Keratinocyte (primary cell): ENCODE measurements around the gene ITPA. TPM values are rescaled to one million over a fixed set of nuclear protein-coding genes. Genes with fewer than 3 reads are reported as not detected.
A peak's percentile ranks its signal among the peaks of the same experiment; 100 is the strongest.

Experiments used
- DNase-seq: peaks from one replicate; pipeline ENCODE4 v3.0.0-alpha.2; 2011; ENCODE audit warnings: low read depth, missing footprints, low spot score
- FAIRE-seq: peaks from 2 replicates; lab custom pipeline; 2011; peaks lifted over from hg19 to GRCh38; lab: Jason Lieb, UNC
- H2AFZ ChIP-seq: 2 replicates; pipeline ENCODE4 v1.6.0; 2012; ENCODE audit warnings: low read length, control low read depth, inconsistent platforms; ENCODE audit not compliant: control insufficient read depth
- H3K27ac ChIP-seq: 2 replicates; pipeline ENCODE4 v1.5.1; 2011; ENCODE audit warnings: low read length; ENCODE audit not compliant: control insufficient read depth, insufficient read depth
- H3K27me3 ChIP-seq: 3 replicates; pipeline ENCODE4 v1.6.0; 2011; ENCODE audit warnings: low read length; ENCODE audit not compliant: control insufficient read depth, insufficient read depth; ENCODE audit errors: extremely low read depth
- H3K36me3 ChIP-seq, 2 experiments: 2 replicates in 1 of 2; 3 replicates in 1 of 2; pipeline ENCODE4 v1.5.1; 2011; ENCODE audit warnings: low read length in 2 of 2, mild to moderate bottlenecking in 1 of 2; ENCODE audit not compliant: control insufficient read depth in 2 of 2, insufficient read depth in 2 of 2; ENCODE audit errors: extremely low read depth in 1 of 2
- H3K4me1 ChIP-seq: 3 replicates; pipeline ENCODE4 v1.5.1; 2011; ENCODE audit warnings: low read length; ENCODE audit not compliant: control insufficient read depth, insufficient read depth; ENCODE audit errors: extremely low read depth
- H3K4me2 ChIP-seq: 3 replicates; pipeline ENCODE4 v1.6.0; 2011; ENCODE audit warnings: low read depth, low read length; ENCODE audit not compliant: control insufficient read depth, insufficient read depth; ENCODE audit errors: extremely low read depth
- H3K4me3 ChIP-seq, 3 experiments: fragments of 200-600 bp in 1 of 3; sonication (generic) in 1 of 3; 2 replicates in 2 of 3; 3 replicates in 1 of 3; pipeline ENCODE4 v1.5.1; 2011 to 2016; ENCODE audit warnings: low read length in 3 of 3, mild to moderate bottlenecking in 3 of 3, control low read depth in 2 of 3, inconsistent platforms in 1 of 3, low read depth in 1 of 3, mixed read lengths in 1 of 3, mixed run types in 1 of 3, moderate library complexity in 1 of 3; ENCODE audit not compliant: control insufficient read depth in 2 of 3, insufficient read depth in 2 of 3; ENCODE audit errors: extremely low read depth in 1 of 3
- H3K79me2 ChIP-seq: 2 replicates; pipeline ENCODE4 v1.6.0; 2012; ENCODE audit warnings: low read length; ENCODE audit not compliant: control insufficient read depth, insufficient read depth
- H3K9ac ChIP-seq: 3 replicates; pipeline ENCODE4 v1.6.0; 2011; ENCODE audit warnings: low read length; ENCODE audit not compliant: control insufficient read depth, insufficient read depth; ENCODE audit errors: extremely low read depth
- H3K9me1 ChIP-seq: 3 replicates; pipeline ENCODE4 v1.6.0; 2011; ENCODE audit warnings: low read length; ENCODE audit not compliant: control insufficient read depth, insufficient read depth; ENCODE audit errors: extremely low read depth
- H3K9me3 ChIP-seq: 2 replicates; pipeline ENCODE4 v1.5.1; 2012; ENCODE audit warnings: low read depth, low read length; ENCODE audit not compliant: control insufficient read depth
- H4K20me1 ChIP-seq: 3 replicates; pipeline ENCODE4 v1.6.0; 2011; ENCODE audit warnings: low read length; ENCODE audit not compliant: control insufficient read depth, insufficient read depth; ENCODE audit errors: extremely low read depth
- CTCF ChIP-seq, 3 experiments: IDR thresholded peaks in 1 of 3; conservative IDR thresholded peaks in 1 of 3; optimal IDR thresholded peaks in 1 of 3; 2 replicates in 2 of 3; 3 replicates in 1 of 3; pipeline versions ENCODE3 to v1.5.1; 2011; ENCODE audit warnings: low read length in 3 of 3, mild to moderate bottlenecking in 3 of 3, moderate library complexity in 2 of 3, control low read depth in 1 of 3, inconsistent platforms in 1 of 3; ENCODE audit not compliant: insufficient read depth in 2 of 3; ENCODE audit errors: extremely low read depth in 1 of 3
- EZH2 ChIP-seq: IDR thresholded peaks from one replicate; pipeline ENCODE4 v1.6.1; 2012; ENCODE audit warnings: inconsistent platforms, mild to moderate bottlenecking, low read length, moderate library complexity
- dilution Hi-C: fragments of 300-500 bp; cut with MboI; formaldehyde crosslinking; loops from one replicate; pipeline ENCODE4 v1.7.0; 2020; ENCODE audit warnings: low sequenced_read_pairs; ENCODE audit not compliant: extremely low pct_ligation_motif_present
- polyA plus RNA-seq, 5 experiments: library from polyadenylated mRNA; depleted of rRNA in 3 of 5; stranded (reverse) in 3 of 5; stranded (forward) in 1 of 5; unstranded in 1 of 5; fragments of >200 nt; gene quantifications; 1 replicate in 1 of 5; 2 replicates in 3 of 5; 3 replicates in 1 of 5; pipeline versions ENCODE4 v1.2.1 to v1.2.3, GENCODE V29; 2011 to 2012; ENCODE audit warnings: missing spikeins in 2 of 5, low read depth in 1 of 5, low replicate concordance in 1 of 5

The ITPA gene
- polyA plus RNA-seq, 1 donor (not counting 4 experiments of a cell fraction or from before 2014, with no cell fraction given), result 40.5 TPM

DNA sequence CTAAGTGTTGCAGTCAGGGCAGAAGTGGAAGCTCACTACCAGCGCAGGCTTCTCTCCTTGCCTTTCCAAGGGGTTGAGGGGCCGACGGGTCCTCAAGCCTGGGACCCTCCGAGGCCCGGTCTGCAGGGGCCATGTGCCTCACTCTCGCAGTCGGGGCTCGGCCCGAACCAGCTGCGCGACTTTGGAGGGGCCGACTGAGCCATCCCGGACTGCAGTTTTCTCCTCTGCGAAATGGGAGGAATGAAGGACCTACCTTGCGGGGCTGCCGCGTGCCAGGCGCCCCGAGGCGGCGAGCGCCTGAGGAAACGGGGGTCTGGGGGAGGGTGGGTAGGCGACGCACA, 41.6 kb upstream of the ITPA start:
- H3K79me2 ChIP-seq, result no peaks in the 10 kb centered on the region
- no peaks in the 10 kb centered on the region for H4K20me1 ChIP-seq
- H3K27me3 ChIP-seq, result peaks cover 35% of the 10 kb centered on the region
- H2AFZ ChIP-seq, result no peak overlapping the region
- DNase-seq (no peak), FAIRE-seq (no peak)
- H3K4me2 ChIP-seq, result no peak overlapping the region
- no peaks in the 10 kb centered on the region for H3K4me1 ChIP-seq
- H3K4me3 ChIP-seq, result no peak overlapping the region
- dilution Hi-C loops, result no loop called here
- no peaks in the 10 kb centered on the region for H3K9me1 ChIP-seq
- TF ChIP-seq EZH2, result peak; percentile 10
- no peak for TF ChIP-seq CTCF (optimal IDR thresholded peaks at IDR 0.05 in 1 of 3, IDR thresholded peaks at IDR 0.05 in 1 of 3, conservative IDR thresholded peaks at IDR 0.05 in 1 of 3; ENCODE audit: extremely low read depth in 1 of 3, insufficient read depth in 2 of 3, low read length in 3 of 3)
- H3K9me3 ChIP-seq, result no peaks in the 10 kb centered on the region
- no peak overlapping the region for H3K9ac ChIP-seq
- no peak overlapping the region for H3K27ac ChIP-seq
- no peaks in the 10 kb centered on the region for H3K36me3 ChIP-seq

- H3K4me1 ChIP-seq, result no peaks in the 10 kb centered on the region
- no peaks in the 10 kb centered on the region for H3K9me3 ChIP-seq
- no peaks in the 10 kb centered on the region for H4K20me1 ChIP-seq
- no peak for DNase-seq
- H3K9me1 ChIP-seq, result no peaks in the 10 kb centered on the region
- no peak overlapping the region for H3K4me3 ChIP-seq
- no peak overlapping the region for H3K9ac ChIP-seq
- no peak overlapping the region for H2AFZ ChIP-seq
- peaks cover 40% of the 10 kb centered on the region for H3K27me3 ChIP-seq
- TF ChIP-seq CTCF (optimal IDR thresholded peaks at IDR 0.05 in 1 of 3, IDR thresholded peaks at IDR 0.05 in 1 of 3, conservative IDR thresholded peaks at IDR 0.05 in 1 of 3; ENCODE audit: extremely low read depth in 1 of 3, insufficient read depth in 2 of 3, low read length in 3 of 3), result peak in 1 of 3 experiments; percentile 31
- no peak for TF ChIP-seq EZH2
- no peak overlapping the region for H3K27ac ChIP-seq
- H3K4me2 ChIP-seq, result no peak overlapping the region
- H3K79me2 ChIP-seq, result no peaks in the 10 kb centered on the region
- dilution Hi-C loops, result no loop called here
- no peaks in the 10 kb centered on the region for H3K36me3 ChIP-seq
- no peak for FAIRE-seq
These were observed 41.0 kb upstream of the ITPA start for GRCh38 chr20:3168079-3168828.
